Activated T-helper 1 cell treated with anti-CD3 and anti-CD28 coated beads, Interleukin-12 subunit alpha, Interleukin-12 subunit beta, Interleukin-2, Interleukin-4 antibody, amounts not matched to agents 30 ng/mL and 10 ng/mL and 1 ng/mL, durations not matched to agents 14 hours and 24 hours and 36 hours (primary cell): Measurements from ENCODE around the gene PDCD1. TPM values are rescaled to one million over a fixed set of nuclear protein-coding genes. Genes with fewer than 3 reads are reported as not detected.
A peak's percentile ranks its signal among the peaks of the same experiment; 100 is the strongest.
"Not testable (repeated sequence)": the region's sequence is repeated elsewhere in the genome, so short reads cannot be mapped to it uniquely, and the experiment has no call there.

Experiments used
- DNase-seq: peaks from one replicate; pipeline ENCODE4 v3.0.0; 2021; ENCODE audit warnings: low spot score
- H3K27ac Mint-ChIP-seq: one replicate; pipeline ENCODE4 v1.8.0; 2021; ENCODE audit warnings: mild to moderate bottlenecking, mixed read lengths
- H3K27me3 Mint-ChIP-seq: one replicate; pipeline ENCODE4 v1.8.0; 2022; ENCODE audit warnings: mild to moderate bottlenecking, moderate library complexity, mixed read lengths; ENCODE audit not compliant: insufficient read depth
- H3K36me3 Mint-ChIP-seq: one replicate; pipeline ENCODE4 v1.8.0; 2021; ENCODE audit warnings: low read depth, mixed read lengths
- H3K4me1 Mint-ChIP-seq: one replicate; pipeline ENCODE4 v1.8.0; 2021; ENCODE audit warnings: low read depth, mixed read lengths
- H3K4me3 Mint-ChIP-seq: one replicate; pipeline ENCODE4 v1.8.0; 2021; ENCODE audit warnings: mild to moderate bottlenecking, moderate library complexity, mixed read lengths
- H3K9me3 Mint-ChIP-seq: one replicate; pipeline ENCODE4 v1.8.0; 2021; ENCODE audit warnings: mixed read lengths
- intact Hi-C: fragments of 100-400 bp; cut with micrococcal nuclease; formaldehyde crosslinking; loops from one replicate; pipeline ENCODE4 v1.15.1; 2024
- total RNA-seq: library from RNA; stranded (reverse); gene quantifications from 2 replicates; pipeline ENCODE4 v1.2.3, GENCODE V29; 2022

Gene PDCD1
- 67.8 and 69.1 TPM in 2 replicates for total RNA-seq

DNA sequence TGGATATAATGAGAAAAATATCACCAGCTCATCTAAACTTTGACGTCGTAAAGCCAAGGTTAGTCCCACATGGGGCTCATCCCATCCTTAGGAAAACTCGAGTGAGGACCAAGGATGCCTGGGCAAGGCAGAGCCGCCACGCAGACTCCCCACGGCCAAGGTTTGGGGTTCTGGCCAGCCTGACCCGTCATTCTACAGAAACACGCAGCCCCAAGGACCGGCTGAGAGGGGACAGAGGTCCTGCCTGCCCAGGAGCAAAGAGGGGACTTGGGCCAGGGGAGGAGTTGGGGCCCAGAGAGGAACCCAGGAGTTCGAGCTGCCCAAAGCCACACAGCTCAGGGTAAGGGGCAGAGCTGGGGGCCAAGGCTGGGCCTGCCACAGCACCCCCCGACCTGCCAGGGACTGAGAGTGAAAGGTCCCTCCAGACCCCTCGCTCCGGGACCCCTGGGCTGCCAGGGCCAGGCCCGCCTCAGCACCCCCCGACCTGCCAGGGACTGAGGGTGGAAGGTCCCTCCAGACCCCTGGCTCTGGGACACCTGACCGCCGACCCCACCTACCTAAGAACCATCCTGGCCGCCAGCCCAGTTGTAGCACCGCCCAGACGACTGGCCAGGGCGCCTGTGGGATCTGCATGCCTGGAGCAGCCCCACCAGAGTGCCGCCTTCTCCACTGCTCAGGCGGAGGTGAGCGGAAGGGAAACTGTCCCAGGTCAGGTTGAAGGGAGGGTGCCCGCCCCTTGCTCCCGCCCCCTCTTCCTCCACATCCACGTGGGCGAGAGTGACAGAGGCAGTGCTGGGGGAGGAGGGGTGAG is at the start of gene PDCD1:
Gene PDCD1, minus strand, starts transcription at position 689 of the 811 bp plus-strand sequence. Its CDS starts 56 bp downstream, at position 633.
- no peaks in the 10 kb centered on the region for H3K9me3 Mint-ChIP-seq
- H3K4me3 Mint-ChIP-seq: peak within 1 kb of the TSS; percentile 88
- peak; percentile 58 for DNase-seq
- H3K27me3 Mint-ChIP-seq: no peaks in the 10 kb centered on the region
- H3K36me3 Mint-ChIP-seq: peaks cover 10% of the 10 kb centered on the region
- H3K4me1 Mint-ChIP-seq: peaks cover 46% of the 10 kb centered on the region
- intact Hi-C loops: loop anchor here (1.0 kb wide), 4 partner anchors 10 to 124 kb away; partner anchors contain the start of gene D2HGDH
- H3K27ac Mint-ChIP-seq: peak within 1 kb of the TSS; percentile 99

DNA sequence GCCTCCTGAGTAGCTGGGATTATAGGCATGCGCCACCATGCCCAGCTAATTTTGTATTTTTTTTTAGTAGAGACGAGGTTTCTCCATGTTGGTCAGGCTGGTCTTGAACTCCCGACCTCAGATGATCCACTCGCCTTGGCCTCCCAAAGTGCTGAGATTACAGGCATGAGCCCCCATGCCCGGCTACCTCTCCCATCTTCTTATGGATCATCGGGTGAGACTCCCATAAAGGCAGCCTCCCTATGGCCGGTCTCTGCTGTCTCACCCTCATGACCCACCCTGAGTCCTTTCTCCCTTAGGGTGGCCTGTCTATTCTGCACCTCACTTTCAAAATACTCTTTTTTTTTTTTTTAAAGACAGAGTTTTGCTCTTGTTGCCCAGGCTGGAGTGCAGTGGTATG is 49.1 kb upstream of the PDCD1 start:
- DNase-seq, H3K36me3 Mint-ChIP-seq, H3K9me3 Mint-ChIP-seq, H3K27me3 Mint-ChIP-seq, H3K4me1 Mint-ChIP-seq, H3K4me3 Mint-ChIP-seq, H3K27ac Mint-ChIP-seq, intact Hi-C loops: not testable (repeated sequence)

DNA sequence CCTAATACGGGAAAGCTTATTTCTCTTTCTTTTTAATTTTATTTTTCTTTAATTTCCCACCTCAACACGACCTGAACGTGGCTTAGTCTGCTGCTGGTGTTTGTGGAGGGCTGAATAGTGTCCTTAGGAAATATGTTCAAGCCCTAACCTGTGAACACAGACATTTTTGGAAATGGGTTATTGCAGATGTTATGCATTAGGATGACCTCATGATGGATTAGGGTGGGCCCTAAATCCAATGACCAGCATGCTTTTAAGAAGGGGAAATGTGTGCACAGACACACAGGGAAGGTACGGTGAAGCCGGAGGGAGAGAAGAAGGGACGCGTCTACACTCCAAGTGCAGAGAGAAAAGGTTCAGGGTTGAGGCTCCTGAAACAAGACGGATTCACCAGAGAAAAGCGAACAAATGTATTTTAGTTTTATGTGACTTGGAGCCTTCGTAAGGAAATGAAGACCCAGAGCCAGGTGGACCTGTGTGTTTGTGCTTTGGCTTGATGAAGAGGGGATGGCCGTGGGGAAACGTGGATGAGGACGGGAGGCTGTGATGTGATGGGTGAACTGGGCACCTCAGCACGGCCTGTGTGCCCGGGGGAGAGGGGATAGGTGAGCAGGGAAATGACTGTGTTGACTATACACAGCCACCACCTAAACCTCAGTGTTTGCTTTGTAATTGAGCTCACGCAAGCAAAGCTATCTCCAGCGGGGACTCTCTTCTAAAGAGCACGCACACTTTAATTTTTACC is 48.3 kb upstream of the PDCD1 start:
- Mint-ChIP-seq H3K36me3 (peaks cover 2% of the 10 kb centered on the region), H3K9me3 (no peaks in the 10 kb centered on the region), H3K4me1 (no peaks in the 10 kb centered on the region), H3K27ac (no peak overlapping the region), H3K27me3 (no peaks in the 10 kb centered on the region), H3K4me3 (no peak overlapping the region)
- intact Hi-C loops: no loop called here
- DNase-seq: no peak

DNA sequence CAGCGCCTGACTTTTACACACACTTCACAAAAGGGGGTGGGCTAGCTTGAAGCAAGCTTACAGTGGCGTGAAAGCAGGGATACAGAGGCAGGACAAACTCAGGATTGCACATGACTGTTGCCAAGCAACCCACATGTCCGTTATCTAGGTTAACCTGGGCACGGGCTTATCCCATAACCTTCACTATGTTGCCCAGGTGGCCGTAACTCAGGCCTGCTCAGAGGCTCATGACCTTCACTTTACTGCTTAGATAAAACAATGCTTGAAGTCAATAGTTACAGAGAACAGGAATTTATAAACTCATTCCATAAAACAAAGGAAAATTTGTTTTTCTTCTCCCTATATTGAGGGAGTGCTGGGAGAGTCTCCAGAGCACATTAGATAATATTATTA is 47.7 kb upstream of the PDCD1 start:
- H3K4me3 Mint-ChIP-seq, H3K27ac Mint-ChIP-seq, H3K27me3 Mint-ChIP-seq, H3K9me3 Mint-ChIP-seq, H3K36me3 Mint-ChIP-seq, H3K4me1 Mint-ChIP-seq, DNase-seq, intact Hi-C loops: not testable (repeated sequence)

DNA sequence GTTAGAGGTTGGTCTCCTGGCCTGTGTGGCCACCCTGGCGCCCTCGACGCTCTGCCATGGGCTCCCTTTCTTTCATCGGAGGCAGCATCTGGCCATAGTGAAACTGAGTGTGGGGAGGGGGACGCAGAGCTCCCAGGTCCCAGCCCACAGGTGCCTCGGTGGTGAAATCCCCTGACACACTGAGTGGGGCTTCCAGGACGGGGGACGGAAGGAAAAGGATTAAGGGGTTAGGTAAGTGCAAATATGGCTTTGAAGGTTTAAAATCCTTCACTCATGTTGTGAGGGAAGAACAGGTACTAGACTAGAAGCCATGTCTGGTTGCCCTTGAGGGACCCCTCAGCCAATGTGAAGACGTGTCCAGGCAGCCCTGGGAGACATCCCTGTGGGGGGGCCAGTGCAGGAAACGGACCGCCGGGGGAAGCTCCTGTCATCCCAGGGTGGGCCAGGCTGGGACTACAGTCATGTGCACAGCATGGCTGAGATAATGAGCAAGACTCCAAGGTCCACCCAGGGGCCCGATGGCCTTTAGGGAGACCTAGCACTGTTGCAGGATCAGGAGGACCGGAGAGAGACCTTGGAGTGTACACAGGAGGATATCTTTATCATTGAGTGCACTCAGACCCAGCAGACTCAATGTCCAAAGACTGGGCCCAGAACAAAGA is 47.2 kb upstream of the PDCD1 start:
- Mint-ChIP-seq H3K27ac (no peak overlapping the region), H3K4me3 (no peak overlapping the region), H3K4me1 (no peaks in the 10 kb centered on the region), H3K9me3 (no peaks in the 10 kb centered on the region), H3K27me3 (peaks cover 1% of the 10 kb centered on the region), H3K36me3 (no peaks in the 10 kb centered on the region)
- intact Hi-C loops: no loop called here
- DNase-seq: no peak

DNA sequence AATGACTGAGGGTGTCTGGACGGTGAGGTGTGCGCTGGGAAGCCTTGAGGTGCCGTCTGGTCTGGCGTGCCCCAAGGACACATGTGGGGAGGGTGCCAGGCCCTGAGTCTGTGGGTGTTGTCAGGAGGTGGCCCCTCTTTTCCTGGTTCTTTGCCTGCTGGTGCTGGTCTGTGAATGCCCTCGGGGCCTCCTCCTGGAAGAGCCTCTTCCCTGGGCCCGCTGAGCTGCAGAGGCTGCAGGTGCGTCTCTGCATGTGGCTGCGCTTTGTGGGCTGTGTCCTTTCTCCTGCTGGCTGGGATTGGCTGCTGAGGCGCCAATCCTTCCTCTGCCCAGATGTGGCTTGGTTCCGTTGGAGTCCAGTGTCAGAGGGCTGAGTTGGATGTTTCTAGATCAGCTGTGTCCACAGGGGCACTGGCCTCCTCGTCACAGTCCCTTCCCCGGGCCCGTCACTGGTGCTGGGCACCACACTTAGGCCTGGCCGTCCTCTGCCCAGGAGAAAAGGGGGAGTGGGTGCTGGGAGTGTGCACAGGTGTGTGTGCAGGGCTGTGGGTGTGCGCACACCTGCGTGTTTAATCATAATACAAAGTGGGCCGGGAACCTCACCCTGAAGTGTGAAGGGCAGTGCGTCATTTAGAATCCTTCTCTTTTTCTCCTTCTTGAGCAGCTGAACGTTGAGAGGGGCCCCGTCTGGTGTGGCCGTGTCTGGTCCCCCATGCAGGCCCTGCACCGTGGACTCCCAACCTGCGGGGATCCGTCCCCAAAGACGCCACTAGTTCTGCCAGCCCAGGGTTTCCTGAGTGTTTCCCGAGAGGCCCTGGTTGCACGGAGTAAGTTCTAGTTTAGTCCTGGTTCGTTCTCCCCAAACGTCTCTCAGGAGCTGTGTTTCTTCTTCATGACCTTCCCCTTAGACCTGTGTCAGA is 46.4 kb upstream of the PDCD1 start:
- DNase-seq: no peak
- Mint-ChIP-seq H3K4me1 (no peaks in the 10 kb centered on the region), H3K4me3 (no peak overlapping the region), H3K36me3 (no peaks in the 10 kb centered on the region), H3K27ac (no peak overlapping the region), H3K9me3 (no peaks in the 10 kb centered on the region), H3K27me3 (peaks cover 1% of the 10 kb centered on the region)
- intact Hi-C loops: no loop called here

DNA sequence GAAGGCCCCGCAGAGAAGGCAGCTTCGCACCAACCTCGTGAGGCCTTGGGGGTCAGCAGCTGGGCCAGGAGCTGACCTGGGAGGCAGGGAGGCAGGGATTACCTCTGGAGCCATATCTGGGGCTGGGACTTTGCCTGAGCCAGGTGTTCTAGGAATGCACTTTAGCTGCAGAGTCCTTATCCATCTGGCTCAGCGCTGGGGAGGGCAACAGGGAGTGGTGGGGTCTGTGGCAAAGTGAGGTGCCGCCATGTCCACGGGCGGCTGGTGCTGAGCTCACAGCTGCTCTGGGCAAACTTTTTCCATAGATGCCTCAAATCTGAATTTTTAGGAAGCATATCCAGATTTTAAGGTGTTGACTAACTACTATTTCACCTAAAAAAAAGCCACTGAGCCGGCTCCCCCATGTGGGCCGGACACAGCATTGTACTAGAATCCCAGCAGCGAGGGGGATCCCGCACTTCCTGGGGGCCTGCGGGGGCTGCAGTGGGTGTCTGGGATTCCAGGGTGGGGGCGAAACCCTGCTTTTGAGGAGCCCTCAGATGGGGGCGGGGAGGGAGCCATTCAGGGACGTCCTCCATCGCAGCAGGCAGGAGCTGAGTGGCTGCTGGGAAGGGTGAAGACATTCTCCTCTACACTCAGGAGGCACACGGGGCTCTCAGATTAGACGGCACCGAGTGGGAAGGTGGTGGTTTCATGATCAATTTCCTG is 45.5 kb upstream of the PDCD1 start:
- intact Hi-C loops: no loop called here
- Mint-ChIP-seq H3K27ac (no peak overlapping the region), H3K9me3 (no peaks in the 10 kb centered on the region), H3K4me3 (no peak overlapping the region), H3K36me3 (no peaks in the 10 kb centered on the region), H3K27me3 (peaks cover 1% of the 10 kb centered on the region), H3K4me1 (no peaks in the 10 kb centered on the region)
- DNase-seq: no peak

DNA sequence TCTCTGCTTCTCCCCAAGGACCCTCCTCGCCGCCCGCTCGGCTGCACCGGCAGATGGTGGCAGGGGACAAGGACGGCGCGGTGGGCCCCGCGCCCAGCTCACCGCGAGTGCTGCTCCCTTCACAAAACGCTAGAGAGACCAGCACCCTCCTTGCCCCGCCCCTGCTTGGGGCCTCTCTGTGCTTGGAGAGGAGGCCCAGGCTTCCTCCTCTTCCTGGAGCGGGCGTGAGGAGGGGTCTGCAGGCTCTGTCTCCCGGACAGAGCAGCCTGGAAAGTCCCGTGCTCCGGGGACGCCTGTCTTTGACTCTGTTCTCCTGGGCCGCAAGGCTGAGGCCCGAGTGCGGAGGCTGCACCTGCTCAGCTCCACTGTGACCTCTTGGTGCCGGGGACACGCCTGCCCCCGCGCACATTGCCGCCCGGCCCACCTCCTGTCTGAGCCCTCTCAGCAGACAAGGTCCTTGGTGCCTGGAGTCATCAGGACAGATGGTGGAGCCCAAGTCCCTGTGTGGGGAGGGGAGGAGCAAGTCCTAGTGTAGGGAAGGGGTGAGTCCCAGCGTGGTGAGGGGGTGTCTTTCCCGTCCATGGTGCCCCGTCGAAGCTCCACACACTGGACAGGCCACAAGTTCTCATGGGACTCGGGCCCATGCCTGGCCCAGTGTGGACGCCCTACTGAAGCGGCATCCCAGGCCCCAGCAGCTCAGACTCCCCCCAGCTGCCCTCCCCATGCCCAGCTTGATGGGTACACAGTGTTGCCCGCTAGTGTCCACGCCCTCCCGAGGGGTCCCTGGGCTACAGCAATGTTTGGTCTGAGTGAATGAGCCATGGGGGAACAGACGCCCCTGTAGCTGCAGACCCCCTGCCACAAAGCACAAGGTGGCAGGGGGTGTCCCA is 44.7 kb upstream of the PDCD1 start:
- Mint-ChIP-seq H3K4me1 (no peaks in the 10 kb centered on the region), H3K36me3 (no peaks in the 10 kb centered on the region)
- intact Hi-C loops: no loop called here

DNA sequence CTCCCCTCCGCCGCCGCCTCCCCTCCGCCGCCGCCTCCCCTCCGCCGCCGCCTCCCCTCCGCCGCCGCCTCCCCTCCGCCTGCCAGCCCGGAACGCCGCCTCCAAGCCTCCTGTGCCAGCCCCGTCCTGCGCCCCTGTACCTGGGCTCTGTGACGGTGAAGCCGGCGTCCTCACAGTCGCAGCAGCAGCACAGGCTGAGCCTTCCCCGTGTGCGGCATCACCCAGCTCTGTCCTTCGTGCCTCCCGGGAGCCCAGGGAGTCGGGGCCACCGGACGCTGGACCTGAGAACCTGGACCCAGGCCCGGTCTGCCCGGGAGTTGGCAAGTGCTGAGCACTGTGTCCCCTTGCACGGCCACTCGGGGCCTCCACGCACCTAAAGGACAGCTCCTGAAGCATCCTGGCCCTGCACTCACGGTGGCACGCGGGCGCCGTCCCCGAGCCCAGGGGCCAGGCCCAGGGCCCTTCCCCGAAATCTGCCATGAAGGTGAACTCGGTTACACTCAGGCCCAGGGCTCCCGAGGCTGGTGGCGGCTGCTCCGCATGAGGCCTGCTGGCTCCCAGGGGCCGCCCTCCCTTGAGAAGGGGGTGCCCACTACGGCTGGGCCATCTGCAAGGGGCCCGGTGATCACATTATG is 43.8 kb upstream of the PDCD1 start:
- Mint-ChIP-seq H3K4me1 (no peaks in the 10 kb centered on the region), H3K27ac (no peak overlapping the region), H3K9me3 (no peaks in the 10 kb centered on the region), H3K27me3 (peaks cover 1% of the 10 kb centered on the region), H3K36me3 (no peaks in the 10 kb centered on the region), H3K4me3 (no peak overlapping the region)
- DNase-seq: no peak
- intact Hi-C loops: no loop called here

More for the DNA sequence above, 44.7 kb upstream of the PDCD1 start:
- Mint-ChIP-seq H3K27ac (no peak overlapping the region), H3K4me3 (no peak overlapping the region), H3K9me3 (no peaks in the 10 kb centered on the region), H3K27me3 (peaks cover 1% of the 10 kb centered on the region)
- no peak for DNase-seq

DNA sequence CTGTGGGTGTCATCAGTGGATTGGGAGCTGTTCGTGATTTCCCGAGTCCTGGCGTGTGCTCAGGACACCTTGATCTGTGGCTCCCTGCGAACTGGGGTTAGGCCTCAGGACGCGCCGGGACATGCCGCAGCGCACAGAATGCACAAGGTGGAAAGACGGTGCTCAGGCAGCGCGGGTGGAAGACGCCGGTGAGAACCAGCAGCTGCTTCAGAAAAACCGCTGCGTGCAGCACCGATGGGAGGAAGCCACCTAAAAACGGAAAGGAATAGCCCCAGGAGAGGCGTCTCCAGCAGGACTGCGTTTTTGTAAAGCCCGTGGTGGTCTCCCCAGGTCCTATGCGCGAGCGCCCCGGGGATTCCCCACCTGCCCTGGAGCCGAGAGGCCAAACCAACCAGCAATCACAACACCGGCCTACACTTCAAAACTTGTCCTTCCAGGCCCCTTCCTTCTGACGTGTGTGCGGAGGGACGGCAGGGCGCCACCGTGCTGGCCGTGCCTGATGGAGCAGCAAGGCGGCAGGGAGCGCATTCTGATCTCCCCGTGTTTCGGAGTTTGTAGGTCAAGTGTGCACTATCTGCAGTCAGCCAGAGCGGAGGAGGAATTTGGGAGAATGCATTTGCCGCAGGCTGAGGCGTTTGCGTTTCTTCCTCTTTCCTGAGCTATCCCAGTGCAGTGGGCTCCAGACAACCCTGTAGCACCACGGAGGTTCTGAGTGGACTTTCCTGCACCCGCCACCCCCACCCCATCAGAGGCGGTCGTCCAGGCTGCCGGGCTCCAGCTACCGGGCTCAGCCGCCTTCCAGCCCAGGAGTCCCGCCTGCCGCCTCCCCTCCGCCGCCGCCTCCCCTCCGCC is 43.0 kb upstream of the PDCD1 start:
- Mint-ChIP-seq H3K9me3 (no peaks in the 10 kb centered on the region), H3K27ac (no peak overlapping the region), H3K36me3 (no peaks in the 10 kb centered on the region), H3K4me1 (no peaks in the 10 kb centered on the region), H3K27me3 (peaks cover 1% of the 10 kb centered on the region), H3K4me3 (no peak overlapping the region)
- intact Hi-C loops: no loop called here
- no peak for DNase-seq
